GM18951 (cell line): Measurements from ENCODE around the gene MT2A.
"Not testable (repeated sequence)": the region's sequence is repeated elsewhere in the genome, so short reads cannot be mapped to it uniquely, and the experiment has no call there.

Experiments
- POLR2A ChIP-seq: IDR thresholded peaks from 4 replicates; pipeline ENCODE4 v1.6.1; 2011; ENCODE audit warnings: mild to moderate bottlenecking; ENCODE audit not compliant: insufficient read length, insufficient read depth; ENCODE audit errors: extremely low read depth
- in situ Hi-C: fragments of 300-500 bp; cut with MboI; formaldehyde crosslinking; loops from one replicate; pipeline ENCODE4 v1.12.0; 2022; ENCODE audit warnings: low sequenced_read_pairs, mixed read lengths, inconsistent platforms; ENCODE audit not compliant: unreplicated experiment

Gene MT2A

GRCh38 chr16:56617212-56618085 is 9.1 kb downstream of the MT2A start:
- in situ Hi-C loops, result no loop called here

GRCh38 chr16:56618138-56618537 is 9.8 kb downstream of the MT2A start:
- no peak for TF ChIP-seq POLR2A
- in situ Hi-C loops, result no loop called here

More at GRCh38 chr16:56617212-56618085, 9.1 kb downstream of the MT2A start:
- TF ChIP-seq POLR2A, result no peak

- in situ Hi-C loops, result no loop called here
- TF ChIP-seq POLR2A, result no peak
These were observed 12.0 kb downstream of the MT2A start for GRCh38 chr16:56620339-56620897.

GRCh38 chr16:56621665-56622445 is 13.5 kb downstream of the MT2A start:
- in situ Hi-C loops, result not testable (repeated sequence)

GRCh38 chr16:56623184-56623583 is 14.8 kb downstream of the MT2A start:
- in situ Hi-C loops, result not testable (repeated sequence)

GRCh38 chr16:56623637-56624036 is 15.3 kb downstream of the MT2A start:
- TF ChIP-seq POLR2A, result no peak
- in situ Hi-C loops, result no loop called here

GRCh38 chr16:56625140-56625942 is 17.0 kb downstream of the MT2A start, which contains the start of gene MT1E:
Gene MT1E (plus strand): TSS chr16:56625781. CDS start chr16:56625852, 71 bp downstream.
- peak; percentile 78 for TF ChIP-seq POLR2A
- in situ Hi-C loops, result no loop called here

- in situ Hi-C loops, result no loop called here
- TF ChIP-seq POLR2A, result no peak
These were observed 17.7 kb downstream of the MT2A start for GRCh38 chr16:56625943-56626654.

- in situ Hi-C loops, result no loop called here
- TF ChIP-seq POLR2A, result no peak
These were observed 18.3 kb downstream of the MT2A start for GRCh38 chr16:56626685-56627084.

- in situ Hi-C loops, result no loop called here
- TF ChIP-seq POLR2A, result no peak
These were observed 20.3 kb downstream of the MT2A start for GRCh38 chr16:56628486-56629350.

GRCh38 chr16:56629531-56629930 is 21.1 kb downstream of the MT2A start:
- in situ Hi-C loops, result no loop called here
- no peak for TF ChIP-seq POLR2A
